HL-60/S4 (cell line): ENCODE results near the gene GNG13.

Experiments used
- in situ Hi-C: fragments of 300-500 bp; cut with MboI; formaldehyde crosslinking; loops from 2 replicates; pipeline ENCODE4 v1.14.3; 2022; ENCODE audit warnings: low sequenced_read_pairs

Gene GNG13

GRCh38 chr16:795580-796229, 4.8 kb downstream of the GNG13 start:
- in situ Hi-C loops, result no loop called here

- in situ Hi-C loops, result no loop called here
These were observed 5.6 kb downstream of the GNG13 start for GRCh38 chr16:794853-795466.

GRCh38 chr16:794091-794822, 6.3 kb downstream of the GNG13 start:
- in situ Hi-C loops, result no loop called here

GRCh38 chr16:793414-793813, 7.1 kb downstream of the GNG13 start:
- in situ Hi-C loops, result no loop called here

- in situ Hi-C loops, result no loop called here
These were observed 8.1 kb downstream of the GNG13 start for GRCh38 chr16:792221-792995.

GRCh38 chr16:791131-791530, 9.4 kb downstream of the GNG13 start:
- in situ Hi-C loops, result no loop called here

- in situ Hi-C loops, result no loop called here
These were observed 10.4 kb downstream of the GNG13 start for GRCh38 chr16:790086-790485.

GRCh38 chr16:789191-789850, 11.2 kb downstream of the GNG13 start:
- in situ Hi-C loops, result loop anchor here (5.0 kb wide), 1 partner anchor 77 kb away; no protein-coding TSS in a partner anchor

GRCh38 chr16:788399-789126, 12.0 kb downstream of the GNG13 start, which contains the start of gene CHTF18:
TSS of gene CHTF18 (plus strand) at chr16:788620. CDS start at chr16:788685, 65 bp downstream.
- in situ Hi-C loops, result loop anchor here (5.0 kb wide), 1 partner anchor 76 kb away; no protein-coding TSS in a partner anchor

- in situ Hi-C loops, result loop anchor here (5.0 kb wide), 1 partner anchor 76 kb away; no protein-coding TSS in a partner anchor
These were observed 12.5 kb downstream of the GNG13 start, which contains the start of gene RPUSD1 for GRCh38 chr16:787978-788398. TSS of gene RPUSD1 (minus strand) at chr16:788381. CDS start at chr16:787737, 644 bp downstream.

- in situ Hi-C loops, result loop anchor here (5.0 kb wide), 1 partner anchor 75 kb away; no protein-coding TSS in a partner anchor
These were observed 13.1 kb downstream of the GNG13 start for GRCh38 chr16:787321-787966.

GRCh38 chr16:785563-786535, 14.7 kb downstream of the GNG13 start:
- in situ Hi-C loops, result loop anchor here (5.0 kb wide), 1 partner anchor 74 kb away; no protein-coding TSS in a partner anchor

- in situ Hi-C loops, result no loop called here
These were observed 16.1 kb downstream of the GNG13 start for GRCh38 chr16:784431-784830.

- in situ Hi-C loops, result no loop called here
These were observed 17.0 kb downstream of the GNG13 start for GRCh38 chr16:783404-784161.

- in situ Hi-C loops, result no loop called here
These were observed 17.6 kb downstream of the GNG13 start for GRCh38 chr16:782766-783403.

GRCh38 chr16:782258-782657, 18.3 kb downstream of the GNG13 start:
- in situ Hi-C loops, result no loop called here
